Activated naive CD4-positive, alpha-beta T cell (primary cell): Measurements from ENCODE around the gene TTC39C.
"Not testable (repeated sequence)": the region's sequence is repeated elsewhere in the genome, so short reads cannot be mapped to it uniquely, and the experiment has no call there.

Experiments used
- DNase-seq, 4 experiments: peaks; one replicate each; lab custom pipeline; 2025; lab: John Stamatoyannopoulos, UW

Gene TTC39C

GRCh38 chr18:24054130-24054529 is 39.6 kb downstream of the TTC39C start:
- no peak for DNase-seq

- no peak for DNase-seq
Observed at GRCh38 chr18:24055009-24055804, 40.7 kb downstream of the TTC39C start.

GRCh38 chr18:24055878-24056277 is 41.3 kb downstream of the TTC39C start:
- DNase-seq: no peak

- DNase-seq: no peak
Observed at GRCh38 chr18:24056506-24056905, 42.0 kb downstream of the TTC39C start.

- DNase-seq: no peak
Observed at GRCh38 chr18:24057804-24058203, 43.2 kb downstream of the TTC39C start.

- not testable (repeated sequence) for DNase-seq
Observed at GRCh38 chr18:24059385-24059784, 44.8 kb downstream of the TTC39C start.

- no peak for DNase-seq
Observed at GRCh38 chr18:24060644-24061043, 46.1 kb downstream of the TTC39C start.

- no peak for DNase-seq
Observed at GRCh38 chr18:24063121-24063731, 48.7 kb downstream of the TTC39C start.

GRCh38 chr18:24064391-24065100 is 50.0 kb downstream of the TTC39C start:
- DNase-seq: no peak

- DNase-seq: no peak
Observed at GRCh38 chr18:24065906-24066305, 51.4 kb downstream of the TTC39C start.

GRCh38 chr18:24068945-24069693 is 54.6 kb downstream of the TTC39C start:
- no peak for DNase-seq

- DNase-seq: no peak
Observed at GRCh38 chr18:24071029-24071428, 56.5 kb downstream of the TTC39C start.

- no peak for DNase-seq
Observed at GRCh38 chr18:24071779-24072178, 57.2 kb downstream of the TTC39C start.

GRCh38 chr18:24072743-24073142 is 58.2 kb downstream of the TTC39C start:
- DNase-seq: no peak

GRCh38 chr18:24073791-24074190 is 59.2 kb downstream of the TTC39C start:
- no peak for DNase-seq

- not testable (repeated sequence) for DNase-seq
Observed at GRCh38 chr18:24074757-24075156, 60.2 kb downstream of the TTC39C start.

- peak; percentile 9 to 51 (median 30) for DNase-seq
Observed at GRCh38 chr18:24075767-24076597, 61.4 kb downstream of the TTC39C start.

GRCh38 chr18:24076950-24077349 is 62.4 kb downstream of the TTC39C start:
- no peak for DNase-seq

GRCh38 chr18:24078391-24078790 is 63.8 kb downstream of the TTC39C start:
- DNase-seq: no peak

- DNase-seq: no peak
Observed at GRCh38 chr18:24080861-24081260, 66.3 kb downstream of the TTC39C start.

GRCh38 chr18:24083550-24083949 is 69.0 kb downstream of the TTC39C start:
- no peak for DNase-seq
